Endodermal cell (in vitro differentiated cells): ENCODE data around the gene NAA11. TPM values are rescaled to one million over a fixed set of nuclear protein-coding genes. Genes with fewer than 3 reads are reported as not detected.

Source experiments
- DNase-seq: peaks from one replicate; pipeline ENCODE4 v3.0.0-alpha.2; 2017
- H3K27ac ChIP-seq: 2 replicates; pipeline ENCODE4 v1.5.1; 2013; ENCODE audit warnings: mild to moderate bottlenecking, low read depth, low read length, moderate library complexity
- H3K27me3 ChIP-seq: 2 replicates; pipeline ENCODE4 v1.6.1; 2013; ENCODE audit warnings: mild to moderate bottlenecking, low read length, moderate library complexity; ENCODE audit not compliant: insufficient read depth, control insufficient read depth, poor library complexity, severe bottlenecking
- H3K36me3 ChIP-seq: 2 replicates; pipeline ENCODE4 v1.7.0; 2013; ENCODE audit warnings: mild to moderate bottlenecking, low read length, moderate library complexity; ENCODE audit not compliant: control insufficient read depth, insufficient read depth
- H3K4me1 ChIP-seq: one replicate; pipeline ENCODE4 v1.7.0; 2013; ENCODE audit warnings: low read length; ENCODE audit not compliant: control insufficient read depth, insufficient read depth
- H3K4me3 ChIP-seq: 2 replicates; pipeline ENCODE4 v1.5.1; 2013; ENCODE audit warnings: mild to moderate bottlenecking, low read length, moderate library complexity
- H3K9ac ChIP-seq: 2 replicates; pipeline ENCODE4 v1.6.1; 2013; ENCODE audit warnings: mild to moderate bottlenecking, low read length, moderate library complexity; ENCODE audit not compliant: poor library complexity, severe bottlenecking; ENCODE audit errors: extremely low read depth
- H3K9me3 ChIP-seq: 2 replicates; pipeline ENCODE4 v1.6.1; 2013; ENCODE audit warnings: mild to moderate bottlenecking, low read length, moderate library complexity; ENCODE audit not compliant: control insufficient read depth
- H3K27ac Mint-ChIP-seq: 2 replicates; pipeline ENCODE4 v1.8.0; 2020; ENCODE audit warnings: mixed read lengths
- H3K27me3 Mint-ChIP-seq: 2 replicates; pipeline ENCODE4 v1.8.0; 2021; ENCODE audit warnings: mild to moderate bottlenecking, mixed read lengths; ENCODE audit not compliant: insufficient read depth
- H3K36me3 Mint-ChIP-seq: 2 replicates; pipeline ENCODE4 v1.8.0; 2020; ENCODE audit warnings: low read depth, mixed read lengths
- H3K4me1 Mint-ChIP-seq: 2 replicates; pipeline ENCODE4 v1.8.0; 2020; ENCODE audit warnings: mixed read lengths
- H3K4me3 Mint-ChIP-seq: 2 replicates; pipeline ENCODE4 v1.8.0; 2020; ENCODE audit warnings: mild to moderate bottlenecking, moderate library complexity, mixed read lengths
- H3K9me3 Mint-ChIP-seq: 2 replicates; pipeline ENCODE4 v1.8.0; 2020; ENCODE audit warnings: mild to moderate bottlenecking, mixed read lengths
- CTCF ChIP-seq: fragments of 200-600 bp; sonication (generic); conservative IDR thresholded peaks from 2 replicates; pipeline ENCODE4 v1.5.0; 2021; ENCODE audit warnings: antibody characterized with exemption, mild to moderate bottlenecking
- WGBS, 2 experiments: methylation state at CpG; one replicate each; pipeline versions ENCODE4 v1.1.5 to v1.1.7; 2013; ENCODE audit warnings: missing lambda C conversion rate in 2 of 2, mixed read lengths in 1 of 2; ENCODE audit not compliant: insufficient coverage in 1 of 2, insufficient read length in 1 of 2; 5-methylcytosine and 5-hydroxymethylcytosine counted together
- total RNA-seq, 2 donors: library from RNA; stranded (reverse); fragmentation: NEBNext Ultra II Directional in 1 of 2; extraction: Animal tissue kit (Norgen Biotek cat#: 25700) in 1 of 2; gene quantifications; 2 replicates in 1 of 2; 3 replicates in 1 of 2; pipeline ENCODE4 v1.2.1, GENCODE V29; 2021

Gene NAA11
- total RNA-seq, 2 donors from 2014 or later: not detected

- no peak for TF ChIP-seq CTCF
- 80 to 100% methylated on average over 1 of the region's 1 CpG for WGBS, 2 experiments
- H3K36me3 Mint-ChIP-seq: no peaks in the 10 kb centered on the region
- H3K4me1 Mint-ChIP-seq: no peaks in the 10 kb centered on the region
- no peak overlapping the region for H3K27ac Mint-ChIP-seq
- no peaks in the 10 kb centered on the region for H3K27me3 Mint-ChIP-seq
- Histone ChIP-seq H3K4me3 (no peak overlapping the region), H3K9ac (no peak overlapping the region), H3K27me3 (no peaks in the 10 kb centered on the region), H3K9me3 (no peaks in the 10 kb centered on the region), H3K27ac (no peak overlapping the region), H3K36me3 (no peaks in the 10 kb centered on the region), H3K4me1 (no peaks in the 10 kb centered on the region)
- no peaks in the 10 kb centered on the region for H3K9me3 Mint-ChIP-seq
- DNase-seq: no peak
- H3K4me3 Mint-ChIP-seq: no peak overlapping the region
Observed at GRCh38 chr4:79267671-79268070, 58.2 kb downstream of the NAA11 start.

Other genes with a start within 250 kb of the NAA11 start
- not detected for gene GK2, start 82.2 kb upstream of the NAA11 start, total RNA-seq